ENCODE data around the gene DTYMK. TPM values are rescaled to one million over a fixed set of nuclear protein-coding genes. Genes with fewer than 3 reads are reported as not detected.

The DTYMK gene
- total RNA-seq, 2 experiments from 2014 or later, result 85.9 to 88.7 TPM

DNA sequence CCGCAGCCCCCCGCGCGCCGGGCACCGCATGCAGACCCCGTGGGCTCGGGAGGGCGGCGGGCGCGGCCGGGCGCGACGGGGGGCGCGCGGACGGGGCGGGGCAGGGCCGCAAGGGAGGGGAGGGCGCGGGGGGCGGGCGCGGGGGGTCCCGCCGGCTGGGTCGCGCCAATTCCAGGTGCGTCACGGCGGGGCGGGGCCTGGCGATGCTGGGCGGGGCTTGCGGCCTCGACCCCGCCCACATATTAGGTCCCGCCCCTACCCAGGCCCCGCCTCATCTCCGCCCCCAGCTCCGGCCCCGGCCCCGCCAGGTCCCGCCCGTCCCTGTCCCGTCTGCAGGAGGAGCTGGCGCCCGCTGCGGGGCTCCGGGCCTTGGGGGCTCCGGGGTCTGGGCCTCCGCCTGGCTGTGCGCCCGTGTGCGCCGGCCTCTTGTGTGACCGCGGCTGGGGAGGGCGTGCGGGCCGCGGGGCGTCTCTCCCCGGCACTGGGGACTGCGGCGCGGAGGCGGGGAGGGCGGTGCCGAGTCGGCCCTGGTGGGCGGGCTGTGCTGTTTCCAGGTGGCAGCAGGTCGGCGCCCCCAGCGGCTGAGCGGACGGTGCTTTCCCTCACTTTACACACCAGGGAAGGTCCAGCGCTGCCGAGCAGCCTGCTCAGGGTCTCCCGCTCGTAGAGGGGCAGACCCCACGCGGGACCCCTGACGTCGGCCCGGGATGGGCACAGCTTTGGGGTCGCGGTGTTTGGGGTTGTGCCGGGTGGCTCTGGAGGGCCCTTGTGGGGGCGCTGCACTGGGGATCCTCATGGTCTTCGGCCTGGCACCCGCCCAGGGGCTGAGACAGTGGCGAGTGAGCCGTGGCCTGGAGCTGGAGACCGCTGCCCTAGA, 15.8 kb upstream of the DTYMK start:
- Mint-ChIP-seq H3K4me1 (ENCODE audit: low read depth) (peaks cover 25% of the 10 kb centered on the region), H3K27me3 (no peaks in the 10 kb centered on the region), H3K4me3 (peak overlapping the region; percentile 84), H3K36me3 (peaks cover 19% of the 10 kb centered on the region), H3K9me3 (peaks cover 3% of the 10 kb centered on the region), H3K27ac (peak overlapping the region; percentile 63)
- POLR2A ChIA-PET, result interaction anchor here (0.6 to 4.2 kb wide), 12 partner anchors 10 to 181 kb away, joined by 3 to 53 read pairs (median 6); partner anchors contain the start of genes ATG4B, D2HGDH, DTYMK and PDCD1
- CTCF ChIA-PET, result interaction anchor here (0.6 to 4.7 kb wide), 13 partner anchors 10 to 176 kb away, joined by 3 to 50 read pairs (median 4); partner anchors contain the start of genes D2HGDH and DTYMK
- peak; percentile 90 for DNase-seq
- intact Hi-C loops (cut with micrococcal nuclease), result loop anchor here (1.0 to 5.0 kb wide), 4 partner anchors 28 to 385 kb away; partner anchors contain the start of genes D2HGDH, HDLBP and SEPTIN2

DNA sequence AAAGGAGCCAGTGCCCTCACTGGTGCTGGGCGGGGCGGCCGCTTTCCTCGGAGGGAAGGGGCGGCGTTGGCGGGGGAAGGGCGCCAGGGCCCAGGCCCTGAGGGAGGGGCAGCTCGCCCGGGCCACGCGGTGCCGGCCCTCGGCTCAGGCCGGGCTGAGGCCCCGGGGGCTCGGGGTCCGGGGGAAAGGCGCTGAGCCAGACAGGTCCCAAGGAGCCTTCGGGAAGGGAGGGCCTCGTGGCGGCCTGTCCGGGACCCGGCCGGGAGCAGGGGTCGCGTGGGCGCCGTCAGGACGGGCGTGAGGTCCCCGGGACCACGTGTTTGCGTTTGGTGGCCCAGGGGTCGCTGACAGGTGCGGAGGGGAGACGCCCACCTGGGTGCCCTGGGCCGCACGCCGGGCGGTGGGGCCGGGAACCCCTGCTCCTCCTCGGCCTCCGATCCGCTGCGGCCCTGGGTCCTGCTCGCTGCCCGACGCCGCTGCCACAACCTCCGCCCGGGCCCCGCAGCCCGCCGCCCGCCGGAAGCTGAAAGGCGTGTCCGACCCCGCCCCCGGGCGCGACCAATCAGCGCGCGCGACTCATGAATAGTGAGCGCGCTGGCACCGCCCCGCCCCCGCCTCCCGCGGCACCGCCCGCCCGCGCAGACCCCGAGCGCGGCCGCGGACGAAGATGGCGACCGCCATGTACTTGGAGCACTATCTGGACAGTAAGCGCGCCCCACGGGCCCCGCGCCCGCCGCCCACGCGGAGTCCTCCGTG, 15.0 kb upstream of the DTYMK start, which contains the start of gene ING5:
TSS of gene ING5 (plus strand) at position 641 of the 756 bp plus-strand sequence. CDS start at position 668, 27 bp downstream.
- Mint-ChIP-seq H3K27ac (peak within 1 kb of the TSS; percentile 89), H3K9me3 (peaks cover 1% of the 10 kb centered on the region), H3K4me1 (ENCODE audit: low read depth) (peaks cover 25% of the 10 kb centered on the region), H3K27me3 (no peaks in the 10 kb centered on the region), H3K4me3 (peak within 1 kb of the TSS; percentile 84), H3K36me3 (peaks cover 12% of the 10 kb centered on the region)
- intact Hi-C loops (cut with micrococcal nuclease), result loop anchor here (1.0 to 5.0 kb wide), 6 partner anchors 15 to 384 kb away; partner anchors contain the start of genes D2HGDH, DTYMK, FARP2 and HDLBP
- CTCF ChIA-PET, result interaction anchor here (0.6 to 4.7 kb wide), 12 partner anchors 9 to 177 kb away, joined by 3 to 50 read pairs (median 5); partner anchors contain the start of genes D2HGDH and DTYMK
- peak; percentile 97 for DNase-seq
- POLR2A ChIA-PET, result interaction anchor here (0.6 to 4.2 kb wide), 11 partner anchors 9 to 182 kb away, joined by 3 to 53 read pairs (median 6); partner anchors contain the start of genes ATG4B, D2HGDH and DTYMK

DNA sequence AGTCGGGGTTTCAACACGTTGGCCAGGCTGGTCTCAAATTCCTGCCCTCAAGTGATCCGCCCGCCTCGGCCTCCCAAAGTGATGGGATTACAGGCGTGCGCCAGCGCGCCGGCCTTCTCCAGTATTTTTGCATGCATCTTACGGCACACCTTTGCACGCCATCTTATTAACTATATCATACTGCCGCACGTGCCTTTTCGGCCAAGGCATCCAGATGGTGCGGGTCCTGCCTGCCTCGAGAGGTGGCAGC, 14.5 kb upstream of the DTYMK start:
- Mint-ChIP-seq H3K4me1 (ENCODE audit: low read depth) (peaks cover 25% of the 10 kb centered on the region), H3K4me3 (peak overlapping the region; percentile 84), H3K36me3 (peaks cover 9% of the 10 kb centered on the region), H3K27me3 (no peaks in the 10 kb centered on the region), H3K9me3 (no peaks in the 10 kb centered on the region), H3K27ac (peak overlapping the region; percentile 89)
- ChIA-PET POLR2A (interaction anchor here (0.6 to 4.2 kb wide), 9 partner anchors 9 to 256 kb away, joined by 3 to 53 read pairs (median 7); partner anchors contain the start of genes ATG4B, D2HGDH and DTYMK), CTCF (interaction anchor here (0.6 to 4.7 kb wide), 7 partner anchors 13 to 1187 kb away, joined by 3 to 50 read pairs (median 4); partner anchors contain the start of genes D2HGDH and DTYMK)
- DNase-seq, result no peak
- intact Hi-C loops (cut with micrococcal nuclease), result loop anchor here (1.0 to 5.0 kb wide), 3 partner anchors 15 to 384 kb away; partner anchors contain the start of genes DTYMK, FARP2, HDLBP and SEPTIN2

- Mint-ChIP-seq H3K27me3 (no peaks in the 10 kb centered on the region), H3K4me3 (no peak overlapping the region), H3K27ac (no peak overlapping the region), H3K9me3 (no peaks in the 10 kb centered on the region), H3K36me3 (peaks cover 13% of the 10 kb centered on the region), H3K4me1 (ENCODE audit: low read depth) (peaks cover 12% of the 10 kb centered on the region)
- intact Hi-C loops (cut with micrococcal nuclease), result no loop called here
- ChIA-PET POLR2A (interaction anchor here (0.7 kb wide), 1 partner anchor 183 kb away, joined by 3 read pairs; no protein-coding TSS in a partner anchor), CTCF (no interaction called here)
- no peak for DNase-seq
Measured at GRCh38 chr2:241695651-241696050, 9.0 kb upstream of the DTYMK start.

GRCh38 chr2:241692448-241692847, 5.8 kb upstream of the DTYMK start:
- H3K4me3 Mint-ChIP-seq, result no peak overlapping the region
- no peak for DNase-seq
- no peaks in the 10 kb centered on the region for H3K27me3 Mint-ChIP-seq
- intact Hi-C loops (cut with micrococcal nuclease), result no loop called here
- ChIA-PET CTCF (interaction anchor here (1.0 to 1.1 kb wide), 2 partner anchors 10 to 186 kb away, joined by 3 to 5 read pairs; partner anchors contain the start of gene ING5), POLR2A (interaction anchor here (1.7 kb wide), 1 partner anchor 9 kb away, joined by 8 read pairs; the partner anchor contains the start of gene ING5)
- H3K4me1 Mint-ChIP-seq (ENCODE audit: low read depth), result peaks cover 13% of the 10 kb centered on the region
- H3K9me3 Mint-ChIP-seq, result no peaks in the 10 kb centered on the region
- H3K27ac Mint-ChIP-seq, result no peak overlapping the region
- peaks cover 18% of the 10 kb centered on the region for H3K36me3 Mint-ChIP-seq

- Mint-ChIP-seq H3K27me3 (no peaks in the 10 kb centered on the region), H3K4me3 (no peak overlapping the region), H3K4me1 (ENCODE audit: low read depth) (peaks cover 20% of the 10 kb centered on the region), H3K36me3 (peaks cover 15% of the 10 kb centered on the region), H3K27ac (no peak overlapping the region), H3K9me3 (no peaks in the 10 kb centered on the region)
- intact Hi-C loops (cut with micrococcal nuclease), result no loop called here
- no peak for DNase-seq
- ChIA-PET POLR2A (no interaction called here), CTCF (interaction anchor here (0.7 kb wide), 1 partner anchor 47 kb away, joined by 3 read pairs; no protein-coding TSS in a partner anchor)
Measured at GRCh38 chr2:241690202-241690717, 3.6 kb upstream of the DTYMK start.

GRCh38 chr2:241689306-241689705, 2.7 kb upstream of the DTYMK start:
- ChIA-PET POLR2A (interaction anchor here (1.6 to 4.1 kb wide), 3 partner anchors 9 to 13 kb away, joined by 3 to 53 read pairs (median 15); partner anchors contain the start of gene ING5), CTCF (interaction anchor here (1.6 to 3.9 kb wide), 4 partner anchors 11 to 189 kb away, joined by 3 to 40 read pairs (median 6); partner anchors contain the start of genes ATG4B and ING5)
- peak overlapping the region; percentile 60 for H3K27ac Mint-ChIP-seq
- H3K4me1 Mint-ChIP-seq (ENCODE audit: low read depth), result peaks cover 24% of the 10 kb centered on the region
- peak; percentile 28 for DNase-seq
- peaks cover 21% of the 10 kb centered on the region for H3K36me3 Mint-ChIP-seq
- no peaks in the 10 kb centered on the region for H3K27me3 Mint-ChIP-seq
- H3K9me3 Mint-ChIP-seq, result no peaks in the 10 kb centered on the region
- H3K4me3 Mint-ChIP-seq, result peak overlapping the region; percentile 23
- intact Hi-C loops (cut with micrococcal nuclease), result loop anchor here (5.0 kb wide), 2 partner anchors 332 to 372 kb away; partner anchors contain the start of genes FARP2, HDLBP and SEPTIN2

- POLR2A ChIA-PET, result interaction anchor here (0.7 to 4.1 kb wide), 10 partner anchors 9 to 370 kb away, joined by 3 to 53 read pairs (median 4); partner anchors contain the start of genes ATG4B, ING5 and THAP4
- intact Hi-C loops (cut with micrococcal nuclease), result loop anchor here (1.0 to 5.0 kb wide), 7 partner anchors 15 to 369 kb away; partner anchors contain the start of genes D2HGDH, FARP2, HDLBP and SEPTIN2
- Mint-ChIP-seq H3K27ac (peak overlapping the region; percentile 68), H3K27me3 (no peaks in the 10 kb centered on the region), H3K4me3 (peak overlapping the region; percentile 98), H3K4me1 (ENCODE audit: low read depth) (peaks cover 27% of the 10 kb centered on the region), H3K36me3 (peaks cover 30% of the 10 kb centered on the region), H3K9me3 (no peaks in the 10 kb centered on the region)
- DNase-seq, result no peak
- CTCF ChIA-PET, result interaction anchor here (0.7 to 3.9 kb wide), 7 partner anchors 14 to 192 kb away, joined by 3 to 40 read pairs (median 3); partner anchors contain the start of gene ING5
Measured at GRCh38 chr2:241686324-241686649, 328 bp downstream of the DTYMK start.

GRCh38 chr2:241680827-241681599, 5.6 kb downstream of the DTYMK start:
- H3K36me3 Mint-ChIP-seq, result peaks cover 47% of the 10 kb centered on the region
- no peak overlapping the region for H3K27ac Mint-ChIP-seq
- intact Hi-C loops (cut with micrococcal nuclease), result no loop called here
- ChIA-PET CTCF (no interaction called here), POLR2A (interaction anchor here (0.7 kb wide), 1 partner anchor 827 kb away, joined by 3 read pairs; no protein-coding TSS in a partner anchor)
- DNase-seq, result no peak
- no peak overlapping the region for H3K4me3 Mint-ChIP-seq
- peaks cover 18% of the 10 kb centered on the region for H3K4me1 Mint-ChIP-seq (ENCODE audit: low read depth)
- H3K27me3 Mint-ChIP-seq, result no peaks in the 10 kb centered on the region
- H3K9me3 Mint-ChIP-seq, result no peaks in the 10 kb centered on the region

DNA sequence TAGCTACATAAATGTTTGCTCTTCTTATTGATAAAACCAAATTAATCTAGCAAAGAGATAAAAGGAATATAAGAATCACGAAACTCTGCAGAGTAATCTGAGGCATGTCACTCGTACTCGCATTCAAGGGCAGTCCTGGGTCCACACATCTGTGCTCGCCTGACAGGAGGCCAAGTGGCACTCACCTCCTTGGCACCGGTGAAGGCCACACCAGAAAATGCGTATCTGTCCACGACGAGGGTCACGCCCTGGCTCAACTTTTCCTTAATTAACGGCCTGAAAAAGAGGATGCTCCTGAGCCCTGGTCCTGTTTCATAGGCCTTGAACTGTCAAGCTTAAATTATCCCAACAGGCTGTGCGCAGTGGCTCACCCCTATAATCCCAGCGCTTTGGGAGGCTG, 6.6 kb downstream of the DTYMK start:
- no peak overlapping the region for H3K4me3 Mint-ChIP-seq
- no peaks in the 10 kb centered on the region for H3K27me3 Mint-ChIP-seq
- no peak overlapping the region for H3K27ac Mint-ChIP-seq
- H3K4me1 Mint-ChIP-seq (ENCODE audit: low read depth), result peaks cover 11% of the 10 kb centered on the region
- POLR2A ChIA-PET, result no interaction called here
- no peaks in the 10 kb centered on the region for H3K9me3 Mint-ChIP-seq
- peaks cover 47% of the 10 kb centered on the region for H3K36me3 Mint-ChIP-seq
- DNase-seq, result no peak
- CTCF ChIA-PET, result no interaction called here
- intact Hi-C loops (cut with micrococcal nuclease), result no loop called here

Data from activated CD4-positive, alpha-beta memory T cell treated with anti-CD3 and anti-CD28 coated beads for 36 hours (primary cell).